ENCODE measurements around the gene OR10J4. TPM values are rescaled to one million over a fixed set of nuclear protein-coding genes. Genes with fewer than 3 reads are reported as not detected.

Gene OR10J4
- total RNA-seq, 1 donor from 2014 or later, result not detected

Other genes with a start within 250 kb of the OR10J4 start
- 0.43 TPM for gene ACKR1, start 227.3 kb upstream of the OR10J4 start, total RNA-seq
- not detected for gene FCER1A, start 129.9 kb upstream of the OR10J4 start, total RNA-seq
- gene OR10J1, start 7.5 kb downstream of the OR10J4 start, total RNA-seq, result not detected
- 0.38 TPM for gene OR10J5, start 103.8 kb downstream of the OR10J4 start, total RNA-seq
- 1,727 TPM for gene APCS, start 155.6 kb downstream of the OR10J4 start, total RNA-seq

Measured in left lobe of liver (tissue), 1 donor.